Gastrocnemius medialis (tissue), 4 donors: ENCODE results near the gene MADD.
A peak's percentile ranks its signal among the peaks of the same experiment; 100 is the strongest.

ENCODE experiments used
- POLR2A ChIP-seq, 2 donors: fragments of 450-650 bp; IDR thresholded peaks; one replicate each; pipeline ENCODE4 v1.6.1; 2017; ENCODE audit warnings: antibody characterized with exemption in 2 of 2, mild to moderate bottlenecking in 2 of 2, moderate library complexity in 2 of 2
- TF ChIP-seq, protein P1 (sequence below), 5 experiments: fragments of 450-650 bp in 3 of 5; fragments of 200-600 bp in 2 of 5; sonication (generic) in 2 of 5; IDR thresholded peaks in 4 of 5; conservative IDR thresholded peaks in 1 of 5; 1 replicate in 4 of 5; 2 replicates in 1 of 5; pipeline ENCODE4 v1.5.1; 2016 to 2019; ENCODE audit warnings: antibody characterized with exemption in 5 of 5, mild to moderate bottlenecking in 3 of 5, moderate library complexity in 3 of 5

DNA sequence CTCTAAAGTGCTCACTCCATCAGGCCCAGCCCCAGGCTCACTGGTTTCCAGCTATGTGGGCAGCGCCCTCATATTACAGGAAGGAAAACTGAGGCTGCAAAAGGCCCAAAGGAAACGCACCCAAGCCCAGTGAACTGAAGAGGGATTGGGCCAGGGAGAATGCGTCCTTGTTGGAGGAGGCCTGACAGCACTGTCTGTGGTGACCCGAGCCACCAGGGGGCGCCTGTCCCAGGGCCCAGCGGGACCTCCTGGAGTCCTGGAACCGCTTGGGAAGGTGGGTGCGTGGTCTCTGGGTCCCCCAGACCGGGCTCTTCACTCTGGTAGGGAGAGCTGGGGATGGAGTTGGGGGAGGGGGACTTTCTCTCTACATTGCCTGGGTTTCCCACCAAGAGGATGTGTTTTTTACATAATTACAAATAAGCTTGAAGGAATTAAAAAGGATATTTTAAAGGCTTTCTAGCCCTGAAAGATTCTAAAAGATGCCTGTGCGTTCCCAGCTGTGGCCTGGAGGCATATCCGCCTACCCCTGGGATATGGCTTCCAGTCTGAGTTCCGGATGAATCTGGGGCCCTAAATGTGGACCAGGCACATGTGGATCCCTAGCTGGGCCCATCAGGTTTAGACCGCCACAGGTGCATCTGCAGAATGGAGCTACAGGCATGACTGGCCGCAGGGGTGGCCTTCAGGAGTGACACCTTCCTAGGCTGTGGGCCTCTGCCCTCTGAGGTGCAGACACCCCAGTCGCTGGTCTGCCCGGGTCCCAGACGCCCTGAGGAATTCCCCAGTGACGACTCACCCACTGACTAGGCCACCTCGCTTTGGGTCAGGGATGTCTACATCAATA, 104.2 kb downstream of the MADD start:
- TF ChIP-seq, protein P1, sequence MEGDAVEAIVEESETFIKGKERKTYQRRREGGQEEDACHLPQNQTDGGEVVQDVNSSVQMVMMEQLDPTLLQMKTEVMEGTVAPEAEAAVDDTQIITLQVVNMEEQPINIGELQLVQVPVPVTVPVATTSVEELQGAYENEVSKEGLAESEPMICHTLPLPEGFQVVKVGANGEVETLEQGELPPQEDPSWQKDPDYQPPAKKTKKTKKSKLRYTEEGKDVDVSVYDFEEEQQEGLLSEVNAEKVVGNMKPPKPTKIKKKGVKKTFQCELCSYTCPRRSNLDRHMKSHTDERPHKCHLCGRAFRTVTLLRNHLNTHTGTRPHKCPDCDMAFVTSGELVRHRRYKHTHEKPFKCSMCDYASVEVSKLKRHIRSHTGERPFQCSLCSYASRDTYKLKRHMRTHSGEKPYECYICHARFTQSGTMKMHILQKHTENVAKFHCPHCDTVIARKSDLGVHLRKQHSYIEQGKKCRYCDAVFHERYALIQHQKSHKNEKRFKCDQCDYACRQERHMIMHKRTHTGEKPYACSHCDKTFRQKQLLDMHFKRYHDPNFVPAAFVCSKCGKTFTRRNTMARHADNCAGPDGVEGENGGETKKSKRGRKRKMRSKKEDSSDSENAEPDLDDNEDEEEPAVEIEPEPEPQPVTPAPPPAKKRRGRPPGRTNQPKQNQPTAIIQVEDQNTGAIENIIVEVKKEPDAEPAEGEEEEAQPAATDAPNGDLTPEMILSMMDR (IDR thresholded peaks at IDR 0.05 in 4 of 5, conservative IDR thresholded peaks at IDR 0.05 in 1 of 5) = peak; percentile 90 to 97 (median 93)
- no peak for TF ChIP-seq POLR2A (IDR thresholded peaks at IDR 0.05)
